WTC11 (cell line): ENCODE data around the gene INPP5F. TPM values are rescaled to one million over a fixed set of nuclear protein-coding genes. Genes with fewer than 3 reads are reported as not detected.

Experiments used
- ATF3 ChIP-seq: sonication (generic); formaldehyde crosslinking; conservative IDR thresholded peaks from 2 replicates; pipeline ENCODE4 v1.8.1; 2022; ENCODE audit warnings: mild to moderate bottlenecking, missing genetic modification reagents
- ATF6 ChIP-seq: sonication (generic); formaldehyde crosslinking; IDR thresholded peaks from 2 replicates; pipeline ENCODE4 v1.8.1; 2023; ENCODE audit warnings: mild to moderate bottlenecking, missing genetic modification reagents
- CDX4 ChIP-seq: fragments of 250-450 bp; sonication (Bioruptor Pico); IDR thresholded peaks from 2 replicates; pipeline ENCODE4 v1.9.0; 2021; ENCODE audit warnings: moderate library complexity, mild to moderate bottlenecking, inconsistent platforms, borderline replicate concordance
- CTCF ChIP-seq: fragments of 200-600 bp; IDR thresholded peaks from 2 replicates; pipeline ENCODE4 v1.8.0; 2022; ENCODE audit warnings: antibody characterized with exemption
- ESRRA ChIP-seq: sonication (generic); formaldehyde crosslinking; IDR thresholded peaks from 2 replicates; pipeline ENCODE4 v1.8.1; 2022; ENCODE audit warnings: mild to moderate bottlenecking, missing genetic modification reagents, borderline replicate concordance
- IRF1 ChIP-seq: sonication (generic); formaldehyde crosslinking; IDR thresholded peaks from 2 replicates; pipeline ENCODE4 v1.8.0; 2023; ENCODE audit warnings: missing genetic modification reagents
- JAZF1 ChIP-seq: fragments of 250-450 bp; sonication (Bioruptor Pico); IDR thresholded peaks from 2 replicates; pipeline ENCODE4 v1.9.0; 2021; ENCODE audit warnings: moderate library complexity, mild to moderate bottlenecking, inconsistent platforms
- JUN ChIP-seq: sonication (generic); formaldehyde crosslinking; IDR thresholded peaks from 2 replicates; pipeline ENCODE4 v1.8.0; 2023; ENCODE audit warnings: mild to moderate bottlenecking, missing genetic modification reagents
- KAT7 ChIP-seq: sonication (generic); formaldehyde crosslinking; IDR thresholded peaks from 2 replicates; pipeline ENCODE4 v1.8.1; 2023; ENCODE audit warnings: missing genetic modification reagents, mild to moderate bottlenecking, borderline replicate concordance
- MAX ChIP-seq: sonication (generic); formaldehyde crosslinking; IDR thresholded peaks from 2 replicates; pipeline ENCODE4 v1.8.0; 2022; ENCODE audit warnings: mild to moderate bottlenecking, missing genetic modification reagents
- NFATC4 ChIP-seq: fragments of 250-450 bp; sonication (Bioruptor Pico); IDR thresholded peaks from 2 replicates; pipeline ENCODE4 v1.9.0; 2021; ENCODE audit warnings: mild to moderate bottlenecking
- NFE2L1 ChIP-seq: sonication (generic); formaldehyde crosslinking; IDR thresholded peaks from 2 replicates; pipeline ENCODE4 v1.8.1; 2023; ENCODE audit warnings: missing genetic modification reagents
- NR2C2 ChIP-seq: sonication (generic); formaldehyde crosslinking; IDR thresholded peaks from 2 replicates; pipeline ENCODE4 v1.8.0; 2022; ENCODE audit warnings: mild to moderate bottlenecking, missing genetic modification reagents
- OVOL2 ChIP-seq: fragments of 250-450 bp; sonication (Bioruptor Pico); IDR thresholded peaks from 2 replicates; pipeline ENCODE4 v1.9.0; 2021; ENCODE audit warnings: mild to moderate bottlenecking, borderline replicate concordance
- PREB ChIP-seq: sonication (generic); formaldehyde crosslinking; IDR thresholded peaks from 2 replicates; pipeline ENCODE4 v1.8.1; 2022; ENCODE audit warnings: mild to moderate bottlenecking, missing genetic modification reagents, moderate library complexity, borderline replicate concordance
- RELA ChIP-seq: sonication (generic); formaldehyde crosslinking; IDR thresholded peaks from 2 replicates; pipeline ENCODE4 v1.8.1; 2022; ENCODE audit warnings: missing genetic modification reagents, mild to moderate bottlenecking, borderline replicate concordance
- SMAD3 ChIP-seq: sonication (generic); formaldehyde crosslinking; IDR thresholded peaks from 2 replicates; pipeline ENCODE4 v1.8.0; 2022; ENCODE audit warnings: missing genetic modification reagents, mild to moderate bottlenecking, borderline replicate concordance
- SOX15 ChIP-seq: fragments of 250-450 bp; sonication (Bioruptor Pico); IDR thresholded peaks from 2 replicates; pipeline ENCODE4 v1.9.0; 2021; ENCODE audit warnings: mild to moderate bottlenecking
- TCF7 ChIP-seq: sonication (generic); formaldehyde crosslinking; IDR thresholded peaks from 2 replicates; pipeline ENCODE4 v1.8.0; 2022; ENCODE audit warnings: mild to moderate bottlenecking, low read depth, missing genetic modification reagents, moderate library complexity
- USF1 ChIP-seq: sonication (generic); formaldehyde crosslinking; IDR thresholded peaks from 2 replicates; pipeline ENCODE4 v1.8.0; 2022; ENCODE audit warnings: mild to moderate bottlenecking, missing genetic modification reagents
- ZBTB43 ChIP-seq: sonication (generic); formaldehyde crosslinking; IDR thresholded peaks from 2 replicates; pipeline ENCODE4 v1.8.1; 2023; ENCODE audit warnings: mild to moderate bottlenecking, missing genetic modification reagents
- ZNF121 ChIP-seq: sonication (generic); formaldehyde crosslinking; IDR thresholded peaks from 2 replicates; pipeline ENCODE4 v1.8.0; 2023; ENCODE audit warnings: missing genetic modification reagents
- ZNF423 ChIP-seq: fragments of 250-450 bp; sonication (Bioruptor Pico); IDR thresholded peaks from 2 replicates; pipeline ENCODE4 v2.1.2; 2022; ENCODE audit warnings: mild to moderate bottlenecking, moderate library complexity
- ZNF532 ChIP-seq: fragments of 250-450 bp; sonication (Bioruptor Pico); IDR thresholded peaks from 2 replicates; pipeline ENCODE4 v1.9.0; 2021; ENCODE audit warnings: mild to moderate bottlenecking, borderline replicate concordance
- total RNA-seq: library from RNA; stranded (reverse); gene quantifications from 3 replicates; pipeline ENCODE4 v1.2.3, GENCODE V29; 2021

INPP5F gene
- total RNA-seq, 1 experiment from 2014 or later: 83.3 TPM

GRCh38 chr10:119817991-119818888 is 92.4 kb downstream of the INPP5F start (continued):
- TF ChIP-seq PREB (CRISPR knock-in tag) (no peak), JAZF1 (CRISPR knock-in tag) (no peak), ATF6 (CRISPR knock-in tag) (no peak), RELA (CRISPR knock-in tag) (0 out of 2 replicates have a peak, but pooled peaks have one; percentile 76), CDX4 (no peak), KAT7 (CRISPR knock-in tag) (peak; percentile 74; the same call in 1 of the 2 replicates), USF1 (peak; percentile 56; the same call in 1 of the 2 replicates), JUN (CRISPR knock-in tag) (peak; percentile 90; the same call in 1 of the 2 replicates), ZNF121 (CRISPR knock-in tag) (no peak), SMAD3 (peak; percentile 95), IRF1 (CRISPR knock-in tag) (no peak), MAX (CRISPR knock-in tag) (peak; percentile 90), ATF3 (CRISPR knock-in tag) (no peak), NFE2L1 (CRISPR knock-in tag) (peak; percentile 92; the same call in 1 of the 2 replicates), ZNF423 (CRISPR knock-in tag) (no peak), OVOL2 (CRISPR knock-in tag) (no peak), ZBTB43 (peak; percentile 85; the same call in 1 of the 2 replicates), SOX15 (CRISPR knock-in tag) (no peak), TCF7 (CRISPR knock-in tag) (no peak), NFATC4 (CRISPR knock-in tag) (no peak), ESRRA (CRISPR knock-in tag) (no peak), ZNF532 (CRISPR knock-in tag) (peak; percentile 55; the same call in 1 of the 2 replicates), CTCF (peak; percentile 44; the same call in 1 of the 2 replicates), NR2C2 (CRISPR knock-in tag) (no peak)
